GM18867 (cell line): ENCODE results near the gene UTP25.
"Not testable (repeated sequence)": the region's sequence is repeated elsewhere in the genome, so short reads cannot be mapped to it uniquely, and the experiment has no call there.

Experiments used
- ATAC-seq: cut with Tn5 transposase; IDR thresholded peaks from one replicate; pipeline ENCODE4 v1.9.1; 2021; ENCODE audit warnings: mild to moderate bottlenecking, moderate library complexity; ENCODE audit not compliant: unreplicated experiment

The UTP25 gene

DNA sequence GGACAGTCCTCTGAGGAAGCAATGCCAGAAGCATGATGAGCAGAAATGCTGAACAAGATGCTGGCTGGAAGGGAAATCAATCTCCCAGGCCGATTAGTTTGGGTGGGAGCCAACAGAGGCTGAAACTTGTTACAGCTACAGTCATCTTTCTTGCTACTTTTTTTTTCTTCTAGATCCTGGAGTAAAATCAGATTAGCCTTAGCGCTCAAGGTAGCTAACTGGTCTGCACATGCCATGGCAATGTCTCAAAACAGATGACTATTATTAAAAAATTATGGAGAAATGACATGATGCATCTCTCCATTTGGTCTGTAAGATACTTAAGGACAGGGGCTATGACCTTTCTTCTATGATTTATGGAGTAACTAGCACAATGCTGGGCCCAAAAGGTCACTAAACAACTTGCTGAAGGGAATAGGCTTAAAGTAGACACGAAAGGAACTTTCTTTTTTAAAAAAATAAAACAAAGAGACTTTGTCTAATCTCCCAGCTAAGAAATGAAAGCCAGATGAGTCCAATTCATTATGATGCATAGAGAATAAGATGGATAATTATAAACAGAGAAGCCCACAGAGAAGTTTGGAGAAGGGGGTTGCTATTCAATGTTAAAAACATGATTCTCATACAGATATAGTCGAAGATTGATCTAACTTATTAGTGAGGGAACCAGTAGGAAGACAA, 42.5 kb downstream of the UTP25 start:
- ATAC-seq, result no peak

DNA sequence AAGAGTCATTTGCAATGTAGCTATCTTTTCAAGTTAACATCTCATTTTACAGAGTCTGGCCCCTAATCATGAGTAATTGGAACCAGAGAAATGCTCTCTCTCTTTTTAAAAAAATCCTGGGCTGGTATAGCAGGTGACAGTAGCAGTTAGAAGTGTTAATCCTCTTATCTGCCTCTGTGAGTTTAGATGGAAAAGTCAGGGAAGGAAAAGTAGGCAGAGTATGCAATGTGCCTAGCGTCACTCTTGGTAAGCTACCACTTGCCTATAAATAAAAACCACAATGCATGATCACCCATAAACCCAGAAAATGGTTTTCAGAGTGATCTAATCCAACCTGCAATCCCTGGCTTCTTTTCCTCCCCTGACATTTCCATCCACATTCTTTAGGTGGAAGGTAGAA, 43.2 kb downstream of the UTP25 start:
- ATAC-seq, result no peak

DNA sequence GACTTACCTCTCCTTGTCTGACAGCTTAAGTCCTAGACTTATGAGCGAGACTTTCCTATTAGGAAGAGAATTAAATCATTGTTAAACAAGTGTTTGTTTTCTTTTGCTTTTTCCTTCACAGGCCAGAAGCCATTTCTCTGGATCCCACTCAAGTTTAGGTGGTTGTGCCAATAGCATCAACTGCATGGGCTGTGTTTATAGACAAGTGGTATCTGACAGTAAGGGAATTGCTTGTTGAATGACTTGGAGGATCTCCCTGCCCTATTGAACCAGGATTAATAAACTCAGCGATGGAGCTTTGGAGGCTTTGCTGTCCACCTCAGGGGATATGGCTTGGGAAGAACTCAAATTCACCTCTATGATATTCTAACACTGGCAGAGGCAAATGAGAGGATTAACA, 43.7 kb downstream of the UTP25 start:
- ATAC-seq, result no peak

DNA sequence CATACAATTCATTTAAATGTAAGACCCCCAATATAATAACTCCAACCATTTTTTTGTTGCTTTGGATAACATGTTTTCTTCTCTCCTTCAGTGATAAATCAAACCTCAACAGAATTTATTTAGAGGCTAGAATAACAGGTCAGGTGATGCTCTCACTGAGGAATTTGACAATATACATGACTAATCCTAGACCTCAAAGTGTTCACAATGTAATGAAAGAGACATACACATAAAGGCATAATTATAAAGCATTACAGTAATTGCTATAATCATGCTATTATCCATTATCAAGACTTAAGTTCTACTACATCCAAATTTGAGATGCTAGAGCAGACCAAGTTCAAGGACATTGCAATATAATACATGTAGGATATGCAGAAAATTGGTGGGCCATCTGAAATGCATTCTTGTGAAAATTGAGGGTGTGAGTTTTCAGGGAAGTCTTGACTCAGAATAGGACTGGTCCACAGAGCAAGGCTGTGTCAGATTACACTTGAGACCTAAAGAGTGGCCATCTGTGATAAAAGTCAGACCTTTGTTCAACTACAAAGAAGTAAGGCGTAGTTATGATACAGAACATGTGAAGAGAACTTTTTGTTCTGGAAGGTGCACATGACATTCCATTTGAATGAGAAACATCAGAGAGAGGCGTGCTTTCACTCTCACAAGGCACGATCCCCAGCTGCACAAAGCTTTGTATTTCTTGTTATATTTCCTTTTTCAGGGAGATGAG, 45.5 kb downstream of the UTP25 start:
- no peak for ATAC-seq

DNA sequence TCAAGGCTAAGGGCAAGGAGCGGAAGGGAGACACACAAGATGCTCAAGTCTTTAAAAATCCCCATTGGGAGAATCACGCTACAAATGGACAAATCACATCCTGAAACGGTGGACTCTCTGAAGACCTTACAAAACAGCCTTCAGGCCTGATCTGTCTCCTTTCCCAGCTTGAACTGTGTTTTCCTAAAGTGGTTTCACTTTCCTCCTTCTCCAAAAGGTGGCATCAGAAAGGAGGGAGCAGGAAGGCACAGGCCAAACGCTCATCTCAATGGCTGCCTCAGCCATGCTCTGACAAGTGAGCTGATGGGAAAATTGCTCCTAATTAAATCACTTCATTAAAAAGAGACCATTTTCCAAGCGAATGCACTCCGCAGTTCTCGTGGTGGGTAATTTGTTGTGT, 47.7 kb downstream of the UTP25 start:
- ATAC-seq, result no peak

DNA sequence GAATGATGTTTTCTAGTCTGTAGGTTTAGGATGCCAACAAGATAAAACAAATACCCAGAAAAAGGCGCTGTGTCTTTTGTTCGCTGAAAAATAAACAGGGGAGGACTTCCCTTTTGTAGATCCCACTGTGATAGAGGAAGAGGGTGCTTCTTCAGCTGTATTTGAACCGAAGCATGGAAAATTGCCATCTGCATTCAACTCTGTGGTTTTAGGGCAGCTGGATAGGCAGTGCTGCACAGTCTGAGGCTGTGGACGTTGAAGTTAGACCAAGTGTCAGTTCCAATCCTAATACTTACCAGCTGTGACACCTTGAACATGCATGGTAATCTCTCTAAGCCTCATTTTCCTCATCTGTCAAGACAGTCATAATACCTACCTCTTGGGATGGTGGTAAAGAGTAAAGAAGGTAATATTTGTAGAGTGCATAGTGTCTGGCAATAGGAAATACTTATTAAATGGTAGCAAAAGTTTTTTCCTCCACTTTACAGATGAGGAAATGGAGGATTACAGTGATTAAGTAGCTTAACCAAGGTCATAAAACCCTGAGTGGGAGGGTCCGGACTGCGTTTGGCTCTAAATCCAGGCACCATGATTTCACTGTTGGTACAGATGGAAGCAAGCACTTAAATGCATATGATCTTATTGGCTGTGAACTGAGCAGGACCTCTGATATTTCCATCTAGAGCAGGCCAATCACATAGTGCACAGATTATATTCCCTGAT, 48.5 kb downstream of the UTP25 start:
- no peak for ATAC-seq

DNA sequence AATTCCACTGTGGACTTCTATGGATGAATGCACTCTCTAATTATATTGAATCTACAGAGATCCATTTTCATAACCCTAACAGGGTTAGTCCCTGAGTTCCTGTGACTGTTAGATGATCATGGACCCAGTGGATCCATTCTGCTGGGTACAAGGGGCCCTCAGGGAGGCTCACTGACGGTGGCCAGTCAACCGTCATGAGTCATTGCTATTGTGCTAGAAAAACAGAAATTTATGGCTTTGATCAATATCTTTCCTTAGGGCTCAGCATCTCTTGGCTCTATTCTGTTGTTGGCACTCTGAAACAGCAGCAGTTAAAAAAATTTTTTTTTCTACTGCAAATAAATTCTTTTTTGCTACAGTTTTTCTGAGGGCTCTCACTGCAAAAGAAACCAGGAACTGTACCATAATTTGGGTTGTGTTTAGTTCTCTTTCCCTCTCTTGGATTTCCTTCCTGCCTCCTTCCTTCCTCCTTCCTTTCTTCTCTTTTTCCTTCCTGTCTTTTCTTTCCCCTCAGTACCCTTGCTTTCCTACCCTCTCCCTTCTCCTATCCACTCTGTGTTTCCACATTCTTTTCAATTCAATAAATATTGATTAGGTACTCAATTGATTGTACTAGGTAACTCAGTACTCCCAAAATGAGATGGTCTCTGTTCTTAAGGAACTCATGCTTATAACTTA, 49.5 kb downstream of the UTP25 start:
- ATAC-seq, result no peak

DNA sequence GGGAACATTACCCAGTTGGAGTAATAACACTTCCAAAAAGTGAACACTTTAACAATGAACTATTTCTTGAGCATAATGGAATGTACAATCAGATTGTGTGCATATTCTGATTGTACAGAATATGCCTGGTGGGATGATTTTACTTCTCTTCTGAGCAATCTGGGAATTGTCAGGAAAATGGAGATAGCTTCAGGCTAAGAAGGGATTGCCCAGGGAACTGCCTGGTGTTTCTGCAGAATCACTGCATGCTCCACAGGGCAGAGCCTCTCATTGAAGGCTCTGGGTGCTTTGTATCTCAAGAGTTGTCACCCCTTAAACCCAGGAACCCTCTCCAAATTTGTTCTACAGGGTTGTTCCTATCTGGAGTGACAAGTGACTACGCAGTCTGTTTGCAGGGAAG, 51.2 kb downstream of the UTP25 start:
- no peak for ATAC-seq

DNA sequence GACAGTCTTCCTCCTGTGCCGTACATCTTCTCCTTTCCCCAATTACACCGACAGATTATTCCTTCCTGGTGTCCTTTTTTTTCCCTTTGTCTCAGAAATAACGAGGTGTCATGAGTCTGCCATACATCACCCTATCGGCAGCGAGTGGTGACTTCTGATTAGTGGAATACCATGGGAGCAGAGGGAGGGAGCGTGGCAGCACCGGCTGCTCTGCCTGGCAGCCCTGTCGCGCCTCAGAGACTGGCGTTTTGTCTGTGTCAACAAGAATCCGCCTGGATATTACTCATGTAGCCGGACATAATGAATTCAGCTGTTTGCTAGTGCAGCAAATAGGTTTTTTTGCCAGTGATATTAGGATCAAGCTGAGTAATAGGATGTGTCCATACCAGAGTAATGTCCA, 51.8 kb downstream of the UTP25 start:
- ATAC-seq, result no peak

DNA sequence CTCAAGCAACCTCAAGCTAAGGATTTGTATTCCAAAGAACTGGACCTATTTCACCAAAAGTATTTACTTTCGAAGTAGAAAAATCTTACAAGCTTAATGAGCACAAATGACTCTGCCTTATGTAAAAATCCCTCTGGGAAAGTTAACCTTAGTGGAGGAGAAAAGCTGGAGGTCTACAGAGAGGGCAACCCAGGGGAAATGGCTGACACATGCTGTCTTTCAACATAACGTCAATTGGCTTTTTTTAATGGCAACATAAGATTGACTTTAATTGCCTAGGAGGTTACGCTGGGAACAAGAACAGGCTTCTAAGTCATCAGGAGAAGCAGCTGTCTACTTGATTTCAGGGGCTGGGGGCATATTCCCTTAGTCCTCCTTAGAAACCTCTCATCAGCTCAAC, 52.3 kb downstream of the UTP25 start:
- ATAC-seq, result no peak

DNA sequence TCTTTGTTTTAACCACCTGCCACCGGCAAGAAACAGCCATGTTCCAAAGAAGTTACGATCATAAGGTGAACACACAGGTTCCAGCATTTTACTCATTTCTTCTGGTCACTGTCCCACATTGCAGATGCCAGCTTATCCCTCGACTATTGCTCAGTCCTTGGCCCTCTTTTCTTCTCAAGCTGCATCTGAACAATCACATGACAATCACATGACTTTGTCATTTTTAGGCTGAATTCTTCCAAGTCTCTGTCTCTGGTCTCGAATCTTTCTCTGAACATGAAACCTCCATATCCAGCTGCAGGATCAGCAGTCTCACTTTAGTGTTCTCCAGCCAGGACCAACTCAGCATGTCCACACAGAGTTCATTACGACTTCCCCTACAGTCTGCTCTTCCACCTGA, 53.8 kb downstream of the UTP25 start:
- no peak for ATAC-seq

DNA sequence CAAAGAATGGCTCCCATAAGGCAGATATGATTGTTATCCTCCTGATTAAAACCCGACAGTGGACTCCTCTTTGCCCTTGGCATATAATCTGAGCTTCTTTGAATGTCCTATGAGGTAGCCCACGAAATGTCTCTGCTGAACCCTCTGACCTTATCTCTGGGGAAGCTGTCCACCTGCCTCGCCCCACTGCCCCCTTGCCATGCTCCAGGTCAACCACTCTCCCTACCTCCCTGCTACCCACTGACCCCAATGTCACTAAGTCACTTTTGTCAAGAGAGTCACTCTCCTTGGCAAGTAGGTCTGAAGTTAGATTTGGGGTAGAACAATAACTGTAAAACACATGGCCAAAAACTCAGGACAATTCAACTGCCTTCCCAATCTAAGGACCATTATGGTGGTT, 54.5 kb downstream of the UTP25 start:
- ATAC-seq, result no peak

DNA sequence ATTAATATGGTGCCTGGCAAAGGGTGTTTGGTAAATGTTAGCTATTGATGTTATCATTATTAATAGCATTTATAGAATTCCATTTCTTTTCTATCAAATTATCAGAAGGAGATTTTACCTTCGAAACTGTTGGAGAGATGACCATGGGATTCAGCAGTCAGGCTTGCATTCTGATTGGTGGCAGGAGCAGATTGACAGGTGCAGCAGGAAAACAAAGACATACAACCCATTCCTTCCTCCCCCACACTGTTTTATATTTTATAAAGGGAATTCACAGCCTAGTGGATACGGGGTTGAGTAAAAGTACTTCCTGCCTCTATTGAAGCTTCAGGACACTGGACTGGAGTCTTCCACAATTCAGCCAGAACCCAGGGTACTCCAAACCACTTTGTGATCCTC, 55.2 kb downstream of the UTP25 start:
- no peak for ATAC-seq

DNA sequence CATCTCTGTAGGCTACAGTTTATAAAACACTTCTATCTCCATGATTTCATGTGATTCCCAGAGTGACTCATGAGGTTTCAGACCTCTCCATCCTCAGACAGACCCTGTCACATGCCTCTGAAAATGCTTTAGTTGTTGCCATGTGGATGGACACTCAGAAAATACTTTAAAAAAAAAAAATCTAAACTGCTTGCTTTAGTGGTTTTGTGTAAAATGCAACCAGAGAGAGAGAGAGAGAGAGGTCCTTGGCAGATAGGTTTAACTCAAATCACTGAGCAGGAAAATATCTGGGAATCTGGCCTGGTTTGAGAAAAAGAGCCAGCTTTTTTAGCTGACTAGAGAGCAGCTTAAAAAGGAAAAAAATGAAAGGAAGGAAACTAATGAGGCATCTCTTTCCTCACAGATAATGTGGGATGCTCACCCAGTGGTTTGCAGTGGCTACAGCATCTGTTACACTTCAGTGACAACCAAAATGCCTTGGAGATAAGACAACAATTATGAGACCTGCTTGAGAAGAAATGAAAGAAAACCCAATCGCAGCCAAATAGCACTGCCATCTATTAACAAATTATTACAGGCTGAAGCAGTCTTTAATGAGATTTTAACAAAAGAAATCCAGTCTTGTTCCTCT, 55.7 kb downstream of the UTP25 start:
- ATAC-seq, result no peak

DNA sequence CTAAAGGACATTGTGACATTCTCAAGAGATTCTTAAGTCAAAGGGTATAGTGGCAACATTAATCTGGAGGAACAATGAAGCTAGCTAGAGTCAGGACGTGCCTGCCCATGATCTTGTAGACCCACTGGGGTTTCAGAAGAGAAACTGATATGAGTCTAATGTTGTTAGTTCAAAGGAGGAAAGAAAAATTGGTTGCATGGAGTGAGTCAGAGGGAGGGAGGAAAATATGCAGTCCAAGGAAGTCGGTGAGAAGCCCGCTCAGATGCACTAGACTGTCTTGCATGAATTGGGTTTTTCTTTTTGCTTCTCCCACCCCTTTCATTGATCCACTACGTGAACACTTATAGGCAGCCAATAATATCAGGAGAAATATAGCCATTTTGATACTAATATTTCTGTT, 56.5 kb downstream of the UTP25 start:
- ATAC-seq, result no peak

DNA sequence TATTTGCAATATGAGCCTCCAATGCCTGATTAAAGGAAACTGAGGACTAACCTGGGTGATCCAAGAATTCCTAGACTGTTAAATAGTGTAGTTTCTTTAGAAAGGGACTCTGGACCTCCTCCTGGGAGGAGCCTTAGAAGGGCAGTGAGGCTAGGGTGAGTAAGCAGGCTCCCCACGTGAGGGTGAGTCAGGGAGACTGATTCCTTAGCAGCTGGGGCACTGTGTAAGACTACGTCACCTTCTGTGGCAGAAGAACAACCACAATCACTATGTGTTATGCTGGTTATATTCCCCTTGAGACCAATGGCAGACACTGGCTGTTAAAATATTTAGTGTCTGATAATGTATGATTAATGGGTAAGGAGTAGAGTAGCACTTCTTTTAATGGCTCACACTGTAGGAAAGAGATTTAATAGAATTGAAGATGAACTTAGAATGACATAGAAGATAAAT, 56.9 kb downstream of the UTP25 start:
- ATAC-seq, result peak; percentile 98

DNA sequence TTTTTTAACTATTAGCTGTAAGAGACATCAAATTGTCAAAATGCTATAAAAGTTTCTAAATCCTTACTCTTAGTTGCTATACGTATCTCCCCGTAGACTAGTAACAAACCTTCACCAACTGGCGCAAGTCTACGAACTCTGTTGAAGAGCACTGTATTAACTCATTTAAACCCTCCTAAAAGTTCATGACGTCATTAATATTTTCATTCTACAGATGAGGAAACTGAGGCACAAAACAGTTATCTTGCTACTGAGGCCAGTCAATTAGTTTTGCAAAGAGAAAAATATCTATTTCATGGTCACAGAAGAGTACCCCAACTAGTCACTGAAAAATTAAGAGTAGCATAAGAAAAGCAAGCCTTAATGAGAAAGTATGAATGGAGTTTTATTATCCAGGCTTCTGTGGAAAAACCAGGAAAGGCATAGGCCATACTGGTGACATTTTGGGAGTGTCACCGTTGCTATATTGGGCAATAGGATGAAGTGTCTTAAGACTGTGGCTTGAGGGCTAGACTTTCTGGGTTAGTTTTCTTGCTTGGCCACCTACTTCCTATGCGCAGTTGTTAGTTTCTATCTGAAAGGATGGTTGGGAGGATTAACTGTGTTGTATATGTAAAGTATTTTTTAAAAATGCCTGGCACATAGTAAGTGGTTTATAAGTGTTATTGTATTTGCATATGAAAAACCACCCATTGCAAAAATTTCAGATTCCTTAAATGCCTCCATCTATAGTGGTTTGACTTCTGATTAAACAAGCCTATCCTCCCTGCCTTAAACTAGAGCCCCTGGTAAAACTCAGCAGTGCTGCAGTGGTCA, 57.8 kb downstream of the UTP25 start:
- no peak for ATAC-seq

DNA sequence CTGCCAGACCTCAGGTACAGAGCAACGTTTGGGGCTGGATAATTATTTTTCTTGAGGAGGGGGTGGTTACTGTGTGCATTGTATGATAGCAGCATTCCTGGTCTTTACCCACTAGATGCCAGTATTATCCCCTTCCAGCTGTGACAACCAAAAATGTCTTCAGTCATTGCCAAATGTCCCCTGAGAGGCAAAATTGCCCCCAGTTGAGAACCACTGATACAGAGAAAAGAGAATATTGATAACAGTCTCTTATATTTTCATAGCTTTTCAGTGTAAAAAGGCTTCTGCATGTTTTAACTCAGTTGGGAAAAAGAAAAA, 58.4 kb downstream of the UTP25 start:
- no peak for ATAC-seq

DNA sequence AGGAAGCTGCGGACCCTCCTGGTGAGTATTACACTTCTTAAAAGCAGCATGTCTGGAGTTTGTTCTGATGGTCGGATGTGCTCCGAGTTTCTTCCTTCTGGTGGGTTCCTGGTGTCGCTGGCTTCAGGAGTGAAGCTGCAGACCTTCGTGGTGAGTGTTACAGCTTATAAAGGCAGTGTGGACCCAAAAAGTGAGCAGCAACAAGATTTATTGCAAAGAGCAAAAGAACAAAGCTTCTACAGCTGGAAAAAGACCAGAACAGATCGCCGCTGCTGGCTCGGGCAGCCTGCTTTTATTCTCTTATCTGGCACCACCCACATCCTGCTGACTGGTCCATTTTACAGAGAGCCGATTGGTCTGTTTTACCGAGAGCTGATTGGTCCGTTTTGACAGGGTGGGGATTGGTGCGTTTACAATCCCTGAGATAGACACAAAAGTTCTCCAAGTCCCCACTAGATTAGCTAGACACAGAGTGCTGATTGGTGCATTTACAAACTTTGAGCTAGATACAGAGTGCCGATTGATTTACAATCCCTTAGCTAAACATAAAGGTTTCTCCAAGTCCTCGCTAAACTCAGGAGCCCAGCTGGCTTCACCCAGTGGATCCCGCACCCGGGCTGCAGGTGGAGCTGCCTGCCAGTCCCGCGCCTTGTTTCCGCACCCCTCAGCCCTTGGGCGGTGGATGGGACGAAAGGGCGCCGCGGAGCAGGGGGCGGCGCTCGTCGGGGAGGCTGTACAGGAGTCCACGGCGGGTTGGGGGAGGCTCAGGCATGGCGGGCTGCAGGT, 60.7 kb downstream of the UTP25 start:
- not testable (repeated sequence) for ATAC-seq

DNA sequence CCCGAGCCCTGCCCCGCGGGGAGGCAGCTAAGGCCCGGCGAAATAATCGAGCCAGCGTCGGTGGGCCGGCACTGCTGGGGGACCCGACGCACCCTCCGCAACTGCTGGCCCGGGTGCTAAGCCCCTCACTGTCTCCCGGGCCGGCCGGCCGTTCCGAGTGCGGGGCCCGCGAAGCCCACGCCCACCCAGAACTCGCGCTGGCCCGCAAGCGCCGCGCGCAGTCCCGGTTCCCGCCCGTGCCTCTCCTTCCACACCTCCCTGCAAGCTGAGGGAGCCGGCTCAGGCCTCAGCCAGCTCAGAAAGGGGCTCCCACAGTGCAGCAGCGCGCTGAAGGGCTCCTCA, 61.3 kb downstream of the UTP25 start:
- ATAC-seq, result no peak
